Measurements from ENCODE around the gene SLC39A11.

DNA sequence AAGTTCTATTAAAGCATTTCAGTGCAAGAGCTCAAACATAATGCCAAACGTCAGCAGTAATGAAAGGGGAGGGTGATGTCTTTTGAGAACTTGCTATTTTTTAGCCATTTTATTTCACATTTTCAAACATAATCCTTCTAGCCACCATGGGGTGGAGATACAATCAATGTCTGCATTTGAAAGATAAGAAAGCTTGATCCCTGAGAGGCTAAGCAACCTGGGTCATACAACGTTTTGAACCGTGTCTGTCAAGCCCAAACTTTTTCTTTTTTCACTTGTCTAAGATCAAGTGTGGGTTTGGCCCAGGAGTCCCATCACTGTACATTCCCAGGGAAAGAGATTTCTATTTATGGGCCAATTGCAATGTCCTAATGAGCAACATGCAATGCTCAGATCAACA lies 331.1 kb downstream of the SLC39A11 start:
- TF ChIP-seq POLR2A (IDR thresholded peaks at IDR 0.05), result no peak
- TF ChIP-seq, protein P1, sequence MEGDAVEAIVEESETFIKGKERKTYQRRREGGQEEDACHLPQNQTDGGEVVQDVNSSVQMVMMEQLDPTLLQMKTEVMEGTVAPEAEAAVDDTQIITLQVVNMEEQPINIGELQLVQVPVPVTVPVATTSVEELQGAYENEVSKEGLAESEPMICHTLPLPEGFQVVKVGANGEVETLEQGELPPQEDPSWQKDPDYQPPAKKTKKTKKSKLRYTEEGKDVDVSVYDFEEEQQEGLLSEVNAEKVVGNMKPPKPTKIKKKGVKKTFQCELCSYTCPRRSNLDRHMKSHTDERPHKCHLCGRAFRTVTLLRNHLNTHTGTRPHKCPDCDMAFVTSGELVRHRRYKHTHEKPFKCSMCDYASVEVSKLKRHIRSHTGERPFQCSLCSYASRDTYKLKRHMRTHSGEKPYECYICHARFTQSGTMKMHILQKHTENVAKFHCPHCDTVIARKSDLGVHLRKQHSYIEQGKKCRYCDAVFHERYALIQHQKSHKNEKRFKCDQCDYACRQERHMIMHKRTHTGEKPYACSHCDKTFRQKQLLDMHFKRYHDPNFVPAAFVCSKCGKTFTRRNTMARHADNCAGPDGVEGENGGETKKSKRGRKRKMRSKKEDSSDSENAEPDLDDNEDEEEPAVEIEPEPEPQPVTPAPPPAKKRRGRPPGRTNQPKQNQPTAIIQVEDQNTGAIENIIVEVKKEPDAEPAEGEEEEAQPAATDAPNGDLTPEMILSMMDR (IDR thresholded peaks at IDR 0.05), result no peak

All from testis (tissue), 2 donors.